GM03348 (cell line): ENCODE data around the gene PGAM5.
A peak's percentile ranks its signal among the peaks of the same experiment; 100 is the strongest.

ENCODE experiments used
- DNase-seq: peaks from one replicate; pipeline ENCODE4 v3.0.0; 2012; ENCODE audit warnings: low spot score

Gene PGAM5

GRCh38 chr12:132710405-132711079, at the start of gene PGAM5:
PGAM5 (plus strand) TSS chr12:132710842; CDS start chr12:132710877, 35 bp downstream.
- DNase-seq: peak; percentile 99

GRCh38 chr12:132660996-132661395, 49.6 kb upstream of the PGAM5 start:
- DNase-seq: no peak

- no peak for DNase-seq
Measured at GRCh38 chr12:132661972-132662371, 48.7 kb upstream of the PGAM5 start.

- DNase-seq: no peak
Measured at GRCh38 chr12:132662901-132663755, 47.5 kb upstream of the PGAM5 start.

GRCh38 chr12:132664206-132665148, 46.2 kb upstream of the PGAM5 start:
- no peak for DNase-seq

GRCh38 chr12:132665149-132665491, 45.5 kb upstream of the PGAM5 start:
- no peak for DNase-seq

- DNase-seq: no peak
Measured at GRCh38 chr12:132665794-132666193, 44.8 kb upstream of the PGAM5 start.

- no peak for DNase-seq
Measured at GRCh38 chr12:132668191-132669088, 42.2 kb upstream of the PGAM5 start.

- no peak for DNase-seq
Measured at GRCh38 chr12:132669166-132669879, 41.3 kb upstream of the PGAM5 start.

- DNase-seq: no peak
Measured at GRCh38 chr12:132672116-132672515, 38.5 kb upstream of the PGAM5 start.

- no peak for DNase-seq
Measured at GRCh38 chr12:132672678-132673077, 38.0 kb upstream of the PGAM5 start.

- no peak for DNase-seq
Measured at GRCh38 chr12:132673288-132674179, 37.1 kb upstream of the PGAM5 start.

GRCh38 chr12:132674561-132674960, 36.1 kb upstream of the PGAM5 start:
- DNase-seq: no peak

- no peak for DNase-seq
Measured at GRCh38 chr12:132675757-132676432, 34.7 kb upstream of the PGAM5 start.

GRCh38 chr12:132677492-132677891, 33.1 kb upstream of the PGAM5 start:
- no peak for DNase-seq

GRCh38 chr12:132685400-132685799, 25.2 kb upstream of the PGAM5 start:
- DNase-seq: no peak

- DNase-seq: peak; percentile 60
Measured at GRCh38 chr12:132686825-132687210, 23.8 kb upstream of the PGAM5 start.

GRCh38 chr12:132687211-132688164, 23.2 kb upstream of the PGAM5 start, which contains the start of the genes POLE and PXMP2:
POLE (minus strand) TSS chr12:132687342; CDS start chr12:132687315, 27 bp downstream.
PXMP2 (plus strand) TSS chr12:132687587; CDS start chr12:132687671, 84 bp downstream.
- DNase-seq: peak; percentile 100
